D721Med (cell line): ENCODE data around the gene ZNF530.

Experiments used
- DNase-seq: peaks from one replicate; pipeline ENCODE4 v3.0.0; 2011; ENCODE audit warnings: low spot score; ENCODE audit not compliant: insufficient read length
- FAIRE-seq: peaks from 2 replicates; lab custom pipeline; 2011; peaks lifted over from hg19 to GRCh38; lab: Jason Lieb, UNC
- TF ChIP-seq, protein P1 (sequence below): IDR thresholded peaks from 2 replicates; pipeline ENCODE4 v1.5.1; 2012; ENCODE audit warnings: mild to moderate bottlenecking, control low read depth; ENCODE audit not compliant: insufficient read depth; ENCODE audit errors: missing control alignments

The ZNF530 gene

DNA sequence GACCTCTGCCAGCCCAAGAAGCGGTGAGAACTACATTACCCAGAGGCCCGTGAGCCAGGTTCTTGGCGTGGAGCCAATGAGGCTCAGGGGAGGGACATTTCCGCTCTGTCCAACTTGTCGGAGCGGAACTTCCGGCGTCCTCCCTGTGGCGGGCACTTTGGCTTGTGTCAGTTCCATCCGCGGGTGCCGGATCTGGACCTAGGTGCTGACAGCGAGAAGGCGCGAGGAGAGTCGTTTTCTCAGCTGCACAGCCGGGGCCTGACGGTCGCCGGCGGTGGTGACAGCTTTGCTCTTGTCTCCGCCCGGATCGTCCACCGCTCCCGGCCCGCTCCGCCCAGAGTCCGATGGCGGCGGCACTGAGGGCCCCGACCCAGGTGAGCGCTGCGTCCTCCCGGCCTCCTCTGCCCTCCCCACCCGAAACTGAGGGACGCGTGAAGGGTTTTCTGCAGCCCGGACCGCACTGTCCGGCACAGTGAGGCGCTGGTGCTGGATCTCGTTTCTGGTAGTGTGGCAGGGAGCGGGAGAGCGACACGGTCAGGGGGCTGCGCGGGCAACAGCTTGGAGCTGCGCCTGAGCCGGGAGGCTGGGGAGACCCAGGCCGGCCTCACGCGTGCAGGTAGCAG lies at the start of gene ZNF530:
Gene ZNF530, plus strand, starts transcription at position 125 of the 623 bp plus-strand sequence. CDS start 4,461 bp downstream, outside the sequence.
- no peak for FAIRE-seq
- TF ChIP-seq, protein P1, sequence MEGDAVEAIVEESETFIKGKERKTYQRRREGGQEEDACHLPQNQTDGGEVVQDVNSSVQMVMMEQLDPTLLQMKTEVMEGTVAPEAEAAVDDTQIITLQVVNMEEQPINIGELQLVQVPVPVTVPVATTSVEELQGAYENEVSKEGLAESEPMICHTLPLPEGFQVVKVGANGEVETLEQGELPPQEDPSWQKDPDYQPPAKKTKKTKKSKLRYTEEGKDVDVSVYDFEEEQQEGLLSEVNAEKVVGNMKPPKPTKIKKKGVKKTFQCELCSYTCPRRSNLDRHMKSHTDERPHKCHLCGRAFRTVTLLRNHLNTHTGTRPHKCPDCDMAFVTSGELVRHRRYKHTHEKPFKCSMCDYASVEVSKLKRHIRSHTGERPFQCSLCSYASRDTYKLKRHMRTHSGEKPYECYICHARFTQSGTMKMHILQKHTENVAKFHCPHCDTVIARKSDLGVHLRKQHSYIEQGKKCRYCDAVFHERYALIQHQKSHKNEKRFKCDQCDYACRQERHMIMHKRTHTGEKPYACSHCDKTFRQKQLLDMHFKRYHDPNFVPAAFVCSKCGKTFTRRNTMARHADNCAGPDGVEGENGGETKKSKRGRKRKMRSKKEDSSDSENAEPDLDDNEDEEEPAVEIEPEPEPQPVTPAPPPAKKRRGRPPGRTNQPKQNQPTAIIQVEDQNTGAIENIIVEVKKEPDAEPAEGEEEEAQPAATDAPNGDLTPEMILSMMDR, result no peak
- DNase-seq, result peak; percentile 86

DNA sequence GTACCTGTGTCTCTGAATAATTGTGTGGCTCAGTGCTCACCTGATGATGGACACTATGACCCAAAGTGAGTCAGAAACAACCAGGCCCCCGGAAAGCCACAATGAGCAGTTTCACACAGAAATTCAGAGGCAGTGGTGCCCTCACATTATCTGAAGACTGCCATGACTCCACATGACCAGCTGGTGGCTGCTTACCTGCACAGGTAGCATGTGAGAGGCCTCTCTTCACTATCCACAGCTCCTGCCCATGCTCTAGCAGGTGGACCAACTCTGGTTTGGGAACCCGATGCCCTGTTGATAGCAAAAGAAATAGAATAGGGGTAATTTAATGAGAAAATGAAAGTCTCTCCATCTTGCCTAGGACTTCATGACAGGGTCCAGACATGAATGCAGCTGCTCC lies 47.3 kb upstream of the ZNF530 start:
- TF ChIP-seq, protein P1, result no peak
- no peak for DNase-seq
- FAIRE-seq, result no peak

DNA sequence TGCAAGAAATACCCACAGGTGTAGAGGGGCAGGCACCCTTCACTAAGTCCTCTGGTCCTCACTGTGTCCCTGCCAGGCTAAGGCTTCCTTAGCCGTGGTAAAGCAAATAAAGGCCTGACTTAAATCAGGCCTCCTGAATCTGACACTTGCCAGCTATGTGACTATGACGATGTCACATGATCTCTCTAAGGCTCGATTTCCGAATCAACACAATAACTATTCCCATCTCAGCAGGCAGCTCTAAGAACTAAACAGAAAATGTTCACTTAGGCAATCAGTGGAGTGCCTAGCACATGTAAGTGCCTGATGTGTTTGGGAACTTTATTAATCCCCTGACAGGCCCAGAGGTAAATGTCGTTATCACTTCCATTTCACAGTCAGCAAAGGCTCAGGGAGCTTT lies 42.0 kb upstream of the ZNF530 start:
- TF ChIP-seq, protein P1, result no peak
- no peak for DNase-seq

DNA sequence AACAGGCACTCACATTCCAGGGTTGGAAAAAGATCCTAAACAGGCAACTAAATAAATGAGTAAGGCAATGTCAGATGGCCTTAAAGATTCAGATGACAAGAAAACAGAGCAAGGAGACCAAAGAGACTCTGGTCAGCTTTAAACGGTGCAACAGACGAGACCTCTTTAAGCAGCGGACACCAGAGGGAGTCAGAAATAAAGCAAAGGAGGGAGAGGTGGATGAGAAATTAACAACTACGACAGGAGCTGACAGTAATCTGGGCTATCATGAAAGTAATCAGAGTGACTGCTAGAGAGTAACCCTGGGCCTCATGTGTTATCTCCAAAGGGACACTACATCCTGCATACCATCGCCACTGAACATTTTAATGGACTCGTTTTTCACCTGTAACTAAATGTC lies 41.2 kb upstream of the ZNF530 start:
- no peak for FAIRE-seq
- TF ChIP-seq, protein P1, result no peak
- no peak for DNase-seq

More for the DNA sequence above, 42.0 kb upstream of the ZNF530 start:
- FAIRE-seq, result no peak

DNA sequence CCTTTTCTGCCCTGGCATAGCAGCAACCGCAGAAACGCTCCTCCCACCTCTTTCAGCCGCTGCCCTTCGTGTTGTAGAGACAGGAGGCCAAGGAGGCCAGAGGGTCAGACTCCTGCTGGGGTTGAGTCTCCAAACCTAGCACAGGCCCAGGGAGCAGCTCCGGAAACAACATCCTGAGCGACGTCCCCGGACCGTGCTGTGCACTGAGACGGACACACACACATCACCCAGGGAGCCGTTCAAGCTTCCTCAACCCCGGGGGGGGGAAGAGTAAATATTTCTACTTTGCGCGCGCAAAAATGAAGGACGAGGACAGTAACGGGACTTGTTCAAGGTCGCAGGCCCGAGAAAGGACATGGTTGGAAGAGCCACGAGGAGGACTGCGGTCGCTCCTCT lies 40.7 kb upstream of the ZNF530 start:
- DNase-seq (no peak), FAIRE-seq (no peak)
- TF ChIP-seq, protein P1, result no peak

DNA sequence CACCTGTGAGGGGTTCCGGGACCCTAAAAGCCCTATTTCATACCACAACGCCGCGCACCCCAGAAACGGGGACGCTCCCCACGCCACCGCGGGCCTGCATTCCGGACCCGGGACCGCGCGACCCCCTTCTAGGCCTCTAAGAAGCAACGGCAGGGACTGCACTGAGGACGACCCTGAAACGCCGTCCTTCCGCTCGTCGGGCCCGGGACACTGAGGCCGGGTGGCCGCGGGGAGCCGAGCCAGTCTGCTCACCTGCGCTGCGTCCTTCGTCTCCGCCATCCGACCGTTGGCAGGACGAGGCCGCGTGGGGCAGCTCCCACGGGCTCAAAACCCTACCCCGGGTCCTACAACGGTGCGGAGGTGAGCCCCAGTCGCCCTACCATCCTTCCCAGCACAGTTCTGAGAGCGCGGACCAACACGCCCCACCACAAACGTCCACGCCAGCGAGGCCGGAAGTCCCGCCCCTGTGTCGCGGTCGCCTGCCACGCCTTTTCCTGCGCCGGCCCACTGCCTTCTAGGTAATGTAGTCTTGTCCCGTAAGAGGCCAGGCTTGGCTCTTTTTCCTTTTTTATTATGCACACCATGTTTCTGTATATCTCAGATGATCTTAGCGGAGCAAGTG lies 40.2 kb upstream of the ZNF530 start, which contains the start of gene ZNF550:
Gene ZNF550, minus strand, starts transcription at position 460 of the 622 bp plus-strand sequence. Its CDS starts 181 bp downstream, at position 279.
- peak; percentile 89 for DNase-seq
- no peak for FAIRE-seq
- TF ChIP-seq, protein P1, result no peak

DNA sequence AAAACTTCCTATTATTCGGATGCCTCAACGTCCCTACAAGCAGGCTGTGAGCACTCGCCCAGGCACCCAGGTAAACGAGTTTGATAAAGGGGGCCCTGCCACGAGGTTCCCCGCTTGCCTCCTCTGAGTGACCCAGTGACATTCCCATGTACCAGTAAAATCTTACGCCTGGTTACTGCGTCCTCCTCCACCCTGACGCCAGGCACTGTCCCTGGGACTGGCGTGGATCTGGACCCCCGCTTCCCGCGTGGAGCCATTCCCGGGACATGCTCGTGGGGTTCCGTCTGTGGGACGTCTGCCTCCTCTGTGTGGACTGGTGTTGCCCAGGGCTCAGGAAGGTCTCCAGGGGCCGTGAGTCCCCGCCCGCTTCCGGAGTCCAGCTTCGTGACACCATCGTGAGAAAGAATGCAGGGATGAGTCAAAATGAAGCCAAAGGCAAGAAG lies 39.6 kb upstream of the ZNF530 start:
- FAIRE-seq (no peak), DNase-seq (no peak)
- TF ChIP-seq, protein P1, result no peak
